Activated CD8-positive, alpha-beta T cell treated with anti-CD3 and anti-CD28 coated beads, Interleukin-2, amount 10 ng/mL, durations not matched to agents 7 days and 5 days (primary cell): ENCODE measurements around the gene KPTN. TPM values are rescaled to one million over a fixed set of nuclear protein-coding genes. Genes with fewer than 3 reads are reported as not detected.

Source experiments
- ATAC-seq: fragments of 150-1000 bp; cut with Tn5 transposase; one replicate; pipeline ENCODE4 v1.10.0; 2021; ENCODE audit warnings: moderate library complexity
- CTCF ChIA-PET: fragments of 350-600 bp; sonication (Branson Sonifier 250); formaldehyde crosslinking; loops from one replicate; lab custom pipeline; 2021; ENCODE audit warnings: antibody characterized with exemption; lab: Charles Lee
- POLR2A ChIA-PET: fragments of 350-600 bp; sonication (Branson Sonifier 250); formaldehyde crosslinking; loops from one replicate; lab custom pipeline; 2021; ENCODE audit warnings: antibody characterized with exemption; lab: Charles Lee
- DNase-seq: peaks from one replicate; pipeline ENCODE4 v3.0.0-alpha.2; 2020
- H3K27ac Mint-ChIP-seq: one replicate; pipeline ENCODE4 v1.8.0; 2021; ENCODE audit warnings: mild to moderate bottlenecking, mixed read lengths
- H3K27me3 Mint-ChIP-seq: one replicate; pipeline ENCODE4 v1.8.0; 2021; ENCODE audit warnings: low read depth, mixed read lengths
- H3K36me3 Mint-ChIP-seq: one replicate; pipeline ENCODE4 v1.8.0; 2021; ENCODE audit warnings: low read depth, mixed read lengths
- H3K4me1 Mint-ChIP-seq: one replicate; pipeline ENCODE4 v1.8.0; 2021; ENCODE audit warnings: low read depth, mixed read lengths
- H3K4me3 Mint-ChIP-seq: one replicate; pipeline ENCODE4 v1.8.0; 2021; ENCODE audit warnings: mild to moderate bottlenecking, mixed read lengths
- H3K9me3 Mint-ChIP-seq: one replicate; pipeline ENCODE4 v1.8.0; 2022; ENCODE audit warnings: mixed read lengths; ENCODE audit not compliant: insufficient read depth
- total RNA-seq, 2 experiments: library from RNA; stranded (reverse); gene quantifications; one replicate each; pipeline ENCODE4 v1.2.3, GENCODE V29; 2021

The KPTN gene
- total RNA-seq: 10 to 100 TPM; 12.6 to 13.0 TPM

DNA sequence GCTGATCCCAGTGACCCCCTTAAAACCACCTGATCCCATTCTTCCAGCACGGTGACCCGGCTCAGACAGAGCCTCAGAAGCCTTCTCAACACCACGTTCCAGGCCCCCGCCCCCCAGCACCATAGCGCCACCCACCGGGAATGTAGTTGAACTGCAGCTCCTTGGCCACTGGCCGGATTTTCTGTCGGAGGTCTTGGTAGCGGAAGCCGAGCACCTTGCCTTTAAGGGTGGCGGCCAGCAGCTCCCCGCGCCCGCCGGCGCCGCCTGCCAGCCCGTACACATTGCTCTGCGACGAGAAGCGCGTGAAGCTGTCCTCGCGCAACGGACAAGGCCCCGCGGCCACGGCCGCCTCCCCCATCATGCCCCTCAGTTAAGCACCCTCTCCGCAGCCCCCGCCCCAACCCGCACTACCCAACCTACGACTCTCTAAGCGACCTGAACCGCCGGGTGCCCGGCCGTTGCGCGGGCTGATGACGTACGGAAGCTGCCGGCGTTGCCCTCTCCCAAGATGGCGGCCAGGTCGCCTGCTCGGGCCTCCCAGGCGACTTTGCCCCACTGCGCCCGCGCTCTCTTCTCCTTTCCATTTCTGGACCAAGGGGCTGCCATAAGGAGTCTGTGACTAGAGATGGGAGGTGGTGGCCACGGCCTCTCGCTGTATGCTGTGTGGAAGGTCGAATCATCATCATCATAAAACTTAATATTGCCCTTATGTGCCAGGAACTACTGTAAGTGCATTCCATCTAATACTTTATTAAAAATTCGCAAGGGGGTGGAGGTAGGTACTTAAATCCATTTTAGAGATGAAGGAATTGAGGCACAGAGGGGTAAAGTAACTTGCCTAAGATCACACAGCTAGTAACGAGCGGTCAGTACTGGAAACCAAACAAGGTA lies at the start of gene KPTN:
Gene KPTN (minus strand): TSS at position 420 of the 891 bp plus-strand sequence. CDS start 59 bp downstream, at position 361.
- H3K27ac Mint-ChIP-seq: peak within 1 kb of the TSS; percentile 100
- peak within 1 kb of the TSS; percentile 97 for H3K4me3 Mint-ChIP-seq
- H3K9me3 Mint-ChIP-seq: no peaks in the 10 kb centered on the region
- ChIA-PET POLR2A (interaction anchor here (0.9 to 2.9 kb wide), 17 partner anchors 9 to 308 kb away, joined by 3 to 17 read pairs (median 3); partner anchors contain the start of genes BICRA, INAFM1 and NAPA), CTCF (interaction anchor here (0.7 to 2.7 kb wide), 32 partner anchors 10 to 228 kb away, joined by 3 to 23 read pairs (median 4); partner anchors contain the start of genes CCDC9, DHX34 and NAPA)
- H3K36me3 Mint-ChIP-seq: peaks cover 23% of the 10 kb centered on the region
- no peaks in the 10 kb centered on the region for H3K27me3 Mint-ChIP-seq
- H3K4me1 Mint-ChIP-seq: peaks cover 42% of the 10 kb centered on the region
- DNase-seq (peak; percentile 93), ATAC-seq (peak; percentile 91)

DNA sequence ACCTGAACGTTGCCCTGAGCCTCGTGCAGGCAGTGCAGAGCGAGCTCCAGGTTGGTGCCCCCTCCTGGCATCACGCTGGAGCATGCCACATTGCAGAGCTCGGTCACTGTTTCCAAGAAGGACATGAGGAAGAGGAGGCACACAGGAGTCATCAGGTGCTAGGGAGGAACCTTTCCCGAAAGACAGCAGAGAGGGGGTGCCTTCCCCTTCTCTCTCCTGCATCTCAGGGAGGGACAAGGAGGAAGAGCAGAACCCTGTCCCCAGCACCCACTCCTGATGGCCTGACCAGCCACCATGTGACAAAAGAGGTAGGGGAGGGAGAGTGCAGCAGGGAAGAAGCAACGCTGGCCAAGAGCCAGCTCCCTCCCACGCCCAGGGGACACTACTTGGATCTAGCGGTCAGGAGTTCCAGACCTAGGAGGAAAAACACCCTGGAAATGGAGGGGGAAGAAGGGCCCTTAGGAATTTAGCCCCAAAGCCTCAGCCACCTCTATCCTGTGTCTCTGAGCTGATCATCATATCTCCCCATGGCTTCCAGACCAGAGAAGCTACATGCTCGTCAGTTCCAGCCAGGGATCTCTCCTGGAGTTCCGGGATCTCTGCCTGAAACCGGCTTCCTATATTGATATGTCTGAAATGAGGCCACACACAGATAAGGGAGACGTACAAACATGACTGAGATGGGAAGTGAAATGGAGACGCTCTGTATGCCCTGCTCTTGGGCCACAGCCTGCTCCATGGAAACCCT lies 47.8 kb upstream of the KPTN start:
- ChIA-PET CTCF (interaction anchor here (0.6 to 1.5 kb wide), 3 partner anchors 27 to 95 kb away, joined by 3 to 4 read pairs (median 3); partner anchors contain the start of gene KPTN), POLR2A (interaction anchor here (1.1 kb wide), 1 partner anchor 168 kb away, joined by 3 read pairs; no protein-coding TSS in a partner anchor)
- no peaks in the 10 kb centered on the region for H3K4me1 Mint-ChIP-seq

DNA sequence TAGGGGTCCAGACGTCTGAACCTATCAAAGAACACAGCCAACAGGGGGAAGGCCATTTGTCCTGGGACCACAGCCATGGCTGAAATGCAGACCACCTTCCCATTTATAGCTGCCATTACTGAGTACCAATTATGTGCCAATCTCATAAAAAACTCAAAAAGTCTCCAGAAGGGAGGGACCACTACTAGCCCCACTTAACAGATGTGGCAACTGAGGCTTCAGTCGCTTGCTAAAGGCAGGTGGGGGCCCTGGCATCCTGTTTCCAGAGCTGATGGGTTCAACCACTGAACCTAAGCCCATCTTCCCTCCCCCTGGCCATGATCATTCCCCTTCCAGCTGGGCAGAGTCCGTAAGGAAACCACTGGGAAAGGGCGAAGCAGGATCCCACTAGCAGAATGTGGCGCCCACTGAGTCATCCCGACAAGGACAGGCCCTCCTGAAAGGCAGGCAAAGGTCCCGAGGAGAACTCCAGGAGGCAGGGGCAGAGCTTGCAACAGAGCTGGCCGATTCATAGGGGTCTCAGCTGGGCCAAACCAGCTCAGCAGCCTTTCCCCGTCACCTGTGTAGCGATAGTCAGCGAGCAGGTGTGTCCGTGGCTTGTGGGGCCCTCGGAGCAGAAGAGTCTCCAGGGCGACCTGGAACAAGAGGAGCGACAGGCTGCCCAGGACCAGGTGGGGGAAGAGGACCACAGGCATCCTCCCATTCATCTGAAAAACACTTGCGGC lies 45.2 kb upstream of the KPTN start:
- Mint-ChIP-seq H3K4me3 (no peak overlapping the region), H3K36me3 (no peaks in the 10 kb centered on the region), H3K4me1 (no peaks in the 10 kb centered on the region), H3K27ac (no peak overlapping the region), H3K9me3 (no peaks in the 10 kb centered on the region), H3K27me3 (peaks cover 8% of the 10 kb centered on the region)
- ATAC-seq: no peak
- no peak for DNase-seq
- CTCF ChIA-PET: interaction anchor here (0.8 kb wide), 1 partner anchor 178 kb away, joined by 3 read pairs; no protein-coding TSS in a partner anchor
- POLR2A ChIA-PET: interaction anchor here (0.5 kb wide), 1 partner anchor 1863 kb away, joined by 3 read pairs; no protein-coding TSS in a partner anchor

More for the DNA sequence above, 47.8 kb upstream of the KPTN start:
- Mint-ChIP-seq H3K27me3 (peaks cover 9% of the 10 kb centered on the region), H3K9me3 (no peaks in the 10 kb centered on the region), H3K36me3 (no peaks in the 10 kb centered on the region), H3K4me3 (no peak overlapping the region), H3K27ac (no peak overlapping the region)
- ATAC-seq (no peak), DNase-seq (no peak)

DNA sequence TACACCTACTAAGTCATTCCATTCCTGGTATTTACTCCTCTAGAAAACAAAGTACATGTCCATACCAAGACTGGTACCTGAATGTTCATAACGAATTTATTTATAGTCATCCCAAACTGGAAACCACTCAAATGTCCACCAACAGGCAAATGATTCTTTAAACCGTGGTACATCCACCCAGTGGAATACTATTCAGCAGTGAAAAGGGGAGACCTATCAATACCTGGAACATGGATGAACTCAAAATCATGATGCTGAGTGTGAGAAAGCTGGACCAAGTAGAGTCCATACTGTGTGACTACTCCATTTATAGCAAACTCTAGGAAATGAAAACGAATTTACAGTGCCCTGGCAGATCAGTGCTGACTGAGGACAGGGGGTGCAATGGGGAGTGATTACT lies 42.8 kb upstream of the KPTN start:
- Mint-ChIP-seq H3K9me3 (no peaks in the 10 kb centered on the region), H3K36me3 (no peaks in the 10 kb centered on the region), H3K4me3 (no peak overlapping the region), H3K27ac (no peak overlapping the region), H3K27me3 (peaks cover 11% of the 10 kb centered on the region), H3K4me1 (peaks cover 8% of the 10 kb centered on the region)
- CTCF ChIA-PET: no interaction called here
- POLR2A ChIA-PET: no interaction called here
- DNase-seq (no peak), ATAC-seq (no peak)

DNA sequence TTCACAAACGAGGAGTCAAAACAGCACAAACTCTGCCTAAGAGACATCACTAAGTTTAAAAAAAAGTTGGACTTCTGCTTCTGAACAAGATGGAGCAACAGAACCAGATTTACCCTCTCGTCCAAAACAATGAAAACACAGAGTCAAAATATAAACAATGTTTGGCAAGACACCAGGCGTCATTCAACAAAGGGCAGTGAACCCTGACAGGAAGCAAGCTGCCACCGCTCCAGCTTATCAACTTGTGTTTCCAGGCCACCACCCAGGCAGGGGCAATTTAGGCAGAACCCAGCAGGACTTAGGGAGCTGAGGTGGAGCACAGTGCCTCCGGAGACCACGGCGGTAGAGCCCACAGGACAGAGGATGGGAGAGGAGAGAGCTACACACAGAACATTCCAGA lies 39.5 kb upstream of the KPTN start:
- Mint-ChIP-seq H3K27ac (no peak overlapping the region), H3K27me3 (peaks cover 31% of the 10 kb centered on the region), H3K36me3 (no peaks in the 10 kb centered on the region), H3K4me3 (no peak overlapping the region), H3K9me3 (no peaks in the 10 kb centered on the region), H3K4me1 (peaks cover 35% of the 10 kb centered on the region)
- CTCF ChIA-PET: interaction anchor here (1.1 kb wide), 1 partner anchor 346 kb away, joined by 3 read pairs; no protein-coding TSS in a partner anchor
- no peak for DNase-seq
- POLR2A ChIA-PET: interaction anchor here (0.6 to 1.4 kb wide), 5 partner anchors 8 to 174 kb away, joined by 3 read pairs; partner anchors contain the start of gene DHX34
- no peak for ATAC-seq

DNA sequence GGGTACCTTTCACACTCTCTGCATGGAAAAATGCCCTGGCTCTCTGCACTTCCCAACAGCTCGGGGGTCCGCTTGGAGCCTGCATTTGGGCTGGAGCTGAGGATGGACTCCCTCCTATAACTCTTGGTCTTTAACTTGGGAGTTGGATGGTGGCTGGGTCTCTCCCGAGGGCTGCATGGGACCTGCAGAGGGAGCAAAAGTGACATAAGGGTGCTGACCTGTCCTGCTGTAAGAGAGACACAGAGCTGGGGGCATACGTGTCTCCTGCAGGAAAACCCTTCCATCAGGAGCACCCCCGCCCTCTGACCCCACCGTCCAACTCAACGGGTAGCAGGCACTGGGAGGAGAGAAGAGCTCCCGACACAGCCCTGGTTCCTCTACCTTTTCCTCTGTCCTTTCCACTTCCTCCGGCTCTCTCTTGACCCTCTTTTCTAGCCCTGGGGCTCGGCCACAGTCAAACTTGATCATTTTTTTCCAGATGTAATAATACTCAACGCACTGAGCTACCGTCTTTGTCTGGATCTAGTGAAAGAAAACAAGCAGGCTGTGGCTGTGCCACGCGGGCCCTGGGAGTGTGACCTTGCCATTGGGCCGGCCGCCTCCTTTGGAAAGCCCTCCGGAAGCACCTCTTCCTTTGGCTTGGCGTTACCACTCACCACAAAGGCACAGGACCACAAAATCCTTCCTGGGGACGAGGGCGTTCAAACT lies 37.6 kb upstream of the KPTN start:
- DNase-seq (no peak), ATAC-seq (no peak)
- H3K36me3 Mint-ChIP-seq: peaks cover 2% of the 10 kb centered on the region
- peak overlapping the region; percentile 23 for H3K27ac Mint-ChIP-seq
- H3K4me1 Mint-ChIP-seq: peaks cover 53% of the 10 kb centered on the region
- H3K4me3 Mint-ChIP-seq: no peak overlapping the region
- CTCF ChIA-PET: interaction anchor here (0.6 to 1.1 kb wide), 3 partner anchors 13 to 82 kb away, joined by 3 to 4 read pairs (median 3); partner anchors contain the start of gene KPTN
- POLR2A ChIA-PET: interaction anchor here (1.2 kb wide), 1 partner anchor 37 kb away, joined by 5 read pairs; the partner anchor contains the start of gene KPTN
- peaks cover 33% of the 10 kb centered on the region for H3K27me3 Mint-ChIP-seq
- no peaks in the 10 kb centered on the region for H3K9me3 Mint-ChIP-seq

DNA sequence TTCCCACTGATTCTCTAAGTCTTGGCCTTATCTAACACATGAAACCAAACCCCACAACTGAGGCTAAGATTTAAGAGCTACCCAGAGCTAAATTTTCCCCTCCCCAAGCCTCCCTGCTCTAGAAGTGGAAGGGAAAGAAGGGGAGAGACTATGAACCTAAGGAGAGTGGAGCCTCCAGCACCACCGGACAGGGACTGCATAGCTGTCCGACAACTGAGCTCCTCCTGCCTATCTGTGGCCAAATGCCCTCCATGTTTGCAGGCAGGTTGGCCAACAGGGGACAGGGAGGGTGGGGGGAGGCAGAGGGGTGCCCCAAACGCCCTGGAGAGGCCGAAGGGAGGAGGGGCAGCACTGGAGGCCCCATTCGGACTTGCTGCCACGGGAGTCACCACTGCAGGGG lies 36.8 kb upstream of the KPTN start:
- ChIA-PET CTCF (interaction anchor here (1.4 kb wide), 1 partner anchor 192 kb away, joined by 3 read pairs; the partner anchor contains the start of gene EHD2), POLR2A (interaction anchor here (1.2 to 1.3 kb wide), 2 partner anchors 19 to 36 kb away, joined by 3 to 5 read pairs; partner anchors contain the start of gene KPTN)
- ATAC-seq: no peak
- Mint-ChIP-seq H3K4me3 (no peak overlapping the region), H3K9me3 (no peaks in the 10 kb centered on the region), H3K4me1 (peaks cover 61% of the 10 kb centered on the region), H3K36me3 (peaks cover 2% of the 10 kb centered on the region), H3K27me3 (peaks cover 33% of the 10 kb centered on the region), H3K27ac (no peak overlapping the region)
- no peak for DNase-seq

DNA sequence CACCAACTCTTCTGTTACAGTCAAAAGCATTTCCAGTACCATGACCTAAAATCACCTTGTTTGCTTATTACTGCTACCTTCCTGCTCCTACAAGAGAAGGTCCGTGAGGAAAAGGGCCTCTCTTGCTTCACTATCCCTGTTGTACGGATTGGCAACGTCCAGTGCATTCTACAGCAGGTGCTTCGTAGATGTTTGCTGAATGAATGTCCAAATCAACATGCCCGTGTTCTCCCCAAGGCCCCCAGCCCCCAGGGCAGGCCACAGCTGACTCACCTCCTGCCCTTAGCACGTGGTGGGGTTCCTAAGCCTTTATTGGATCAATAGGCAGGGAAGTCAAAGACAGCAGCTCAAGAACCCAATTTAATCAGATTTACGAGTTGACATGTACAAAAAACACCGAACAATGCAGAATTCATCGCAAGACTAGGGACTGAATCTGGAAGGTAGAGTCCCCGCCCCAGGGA lies 36.4 kb upstream of the KPTN start:
- Mint-ChIP-seq H3K4me1 (peaks cover 65% of the 10 kb centered on the region), H3K27ac (no peak overlapping the region), H3K9me3 (no peaks in the 10 kb centered on the region), H3K27me3 (peaks cover 33% of the 10 kb centered on the region), H3K4me3 (no peak overlapping the region), H3K36me3 (peaks cover 2% of the 10 kb centered on the region)
- ATAC-seq: no peak
- DNase-seq: no peak
- POLR2A ChIA-PET: interaction anchor here (1.2 to 1.3 kb wide), 2 partner anchors 18 to 36 kb away, joined by 3 to 5 read pairs; partner anchors contain the start of gene KPTN
- CTCF ChIA-PET: interaction anchor here (1.4 kb wide), 1 partner anchor 193 kb away, joined by 3 read pairs; the partner anchor contains the start of gene EHD2

DNA sequence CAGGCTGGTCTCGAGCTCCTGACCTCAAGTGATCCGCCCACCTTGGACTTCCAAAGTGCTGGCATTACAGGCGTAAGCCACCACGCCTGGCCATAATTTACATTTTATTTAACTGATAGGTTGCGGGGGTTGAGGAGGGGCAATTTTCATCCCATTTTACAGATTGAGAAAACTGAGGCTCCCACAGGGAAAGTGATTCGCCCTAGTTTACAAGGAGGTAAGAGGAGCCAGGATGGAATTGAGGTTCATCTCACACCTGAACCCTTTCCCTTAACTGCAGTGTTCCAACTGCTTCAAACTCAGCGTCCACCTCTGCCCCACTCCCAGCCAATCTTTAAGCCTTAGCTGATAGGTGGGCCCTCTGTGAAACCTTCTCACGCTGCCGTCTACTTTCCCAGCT lies 34.8 kb upstream of the KPTN start:
- no peak for DNase-seq
- peaks cover 28% of the 10 kb centered on the region for H3K27me3 Mint-ChIP-seq
- ChIA-PET CTCF (interaction anchor here (1.0 to 2.1 kb wide), 4 partner anchors 15 to 181 kb away, joined by 3 to 6 read pairs (median 4); partner anchors contain the start of gene KPTN), POLR2A (interaction anchor here (0.9 to 1.2 kb wide), 3 partner anchors 76 to 92 kb away, joined by 3 to 9 read pairs (median 3); no protein-coding TSS in a partner anchor)
- no peaks in the 10 kb centered on the region for H3K9me3 Mint-ChIP-seq
- peaks cover 75% of the 10 kb centered on the region for H3K4me1 Mint-ChIP-seq
- no peak for ATAC-seq
- H3K4me3 Mint-ChIP-seq: no peak overlapping the region
- no peak overlapping the region for H3K27ac Mint-ChIP-seq
- peaks cover 8% of the 10 kb centered on the region for H3K36me3 Mint-ChIP-seq

DNA sequence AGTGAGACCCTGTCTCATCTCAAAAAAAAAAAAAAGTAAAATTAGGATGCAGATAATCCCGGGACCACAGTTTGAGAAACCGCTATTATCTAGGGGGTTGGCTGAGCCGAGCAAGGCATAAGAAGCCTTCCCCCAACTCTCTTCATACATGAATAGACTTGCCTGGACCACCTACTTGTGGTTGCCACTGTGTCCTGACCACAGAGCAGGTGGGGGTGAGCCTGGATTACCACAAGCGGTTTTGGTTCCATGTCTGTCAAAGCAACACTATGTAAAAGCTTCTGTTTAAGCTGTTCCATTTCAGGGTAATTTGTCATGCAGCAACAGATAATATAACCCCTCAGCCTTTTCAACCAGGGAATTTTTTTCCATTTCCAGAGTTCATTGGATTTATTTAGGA lies 34.1 kb upstream of the KPTN start:
- POLR2A ChIA-PET: interaction anchor here (0.9 to 1.2 kb wide), 2 partner anchors 77 to 82 kb away, joined by 3 to 9 read pairs; no protein-coding TSS in a partner anchor
- peak; percentile 2 for ATAC-seq

More for the DNA sequence above, 34.1 kb upstream of the KPTN start:
- H3K4me3 Mint-ChIP-seq: peak overlapping the region; percentile 58
- H3K36me3 Mint-ChIP-seq: peaks cover 8% of the 10 kb centered on the region
- peak; percentile 90 for DNase-seq
- peaks cover 22% of the 10 kb centered on the region for H3K27me3 Mint-ChIP-seq
- CTCF ChIA-PET: interaction anchor here (1.0 to 2.1 kb wide), 4 partner anchors 16 to 181 kb away, joined by 3 to 6 read pairs (median 4); partner anchors contain the start of gene KPTN
- peaks cover 78% of the 10 kb centered on the region for H3K4me1 Mint-ChIP-seq
- peak overlapping the region; percentile 79 for H3K27ac Mint-ChIP-seq
- no peaks in the 10 kb centered on the region for H3K9me3 Mint-ChIP-seq
